GM12878 (cell line): ENCODE measurements around the gene TMC4. TPM values are rescaled to one million over a fixed set of nuclear protein-coding genes. Genes with fewer than 3 reads are reported as not detected.

ENCODE experiments used
- HDAC6 ChIP-seq: fragments of 200-600 bp; sonication (generic); IDR thresholded peaks from one replicate; pipeline ENCODE4 v1.8.0; 2017; ENCODE audit warnings: antibody characterized with exemption; ENCODE audit not compliant: unreplicated experiment
- IKZF2 ChIP-seq, 2 experiments: fragments of 450-650 bp; IDR thresholded peaks; 2 replicates each; pipeline ENCODE4 v1.6.1; 2017; ENCODE audit warnings: mild to moderate bottlenecking in 2 of 2, moderate library complexity in 2 of 2
- NFXL1 ChIP-seq: fragments of 450-650 bp; IDR thresholded peaks from 2 replicates; pipeline ENCODE4 v1.6.1; 2017; ENCODE audit warnings: antibody characterized with exemption, mild to moderate bottlenecking, borderline replicate concordance
- NR2F1 ChIP-seq: fragments of 450-650 bp; conservative IDR thresholded peaks from 2 replicates; pipeline ENCODE4 v1.6.1; 2017; ENCODE audit warnings: mild to moderate bottlenecking
- RAD51 ChIP-seq: fragments of 450-650 bp; IDR thresholded peaks from 2 replicates; pipeline ENCODE4 v1.6.1; 2016; ENCODE audit warnings: moderate library complexity, mild to moderate bottlenecking, inconsistent platforms
- RB1 ChIP-seq: fragments of 450-650 bp; formaldehyde crosslinking; IDR thresholded peaks from 2 replicates; pipeline ENCODE4 v1.6.1; 2017; ENCODE audit warnings: mild to moderate bottlenecking, borderline replicate concordance
- STAT1 ChIP-seq: fragments of 450-650 bp; conservative IDR thresholded peaks from 2 replicates; pipeline ENCODE4 v1.6.1; 2014; ENCODE audit warnings: antibody characterized with exemption, mild to moderate bottlenecking
- TCF3 ChIP-seq: IDR thresholded peaks from 2 replicates; pipeline ENCODE4 v1.6.1; 2012; ENCODE audit warnings: low read depth, mild to moderate bottlenecking, low read length, borderline replicate concordance; ENCODE audit not compliant: insufficient read depth
- ZNF592 ChIP-seq: fragments of 450-650 bp; IDR thresholded peaks from 2 replicates; pipeline ENCODE4 v1.6.1; 2017; ENCODE audit warnings: mild to moderate bottlenecking, moderate library complexity
- polyA plus RNA-seq, 11 experiments: library from polyadenylated mRNA; depleted of rRNA in 4 of 11; unstranded in 6 of 11; stranded (reverse) in 5 of 11; fragments of >200 nt; fragmentation: Nextera tagmentation in 4 of 11; fragmentation: Illumina TruSeq in 1 of 11; extraction: Ambion mirVana in 4 of 11; extraction: Trizol in 1 of 11; gene quantifications; 1 replicate in 1 of 11; 2 replicates in 10 of 11; pipeline versions ENCODE4 v1.2.1 to v1.2.3, GENCODE V29; 2011 to 2016; ENCODE audit warnings: inconsistent platforms in 2 of 11, missing spikeins in 2 of 11, low read depth in 1 of 11
- total RNA-seq, 4 experiments: library from RNA; depleted of rRNA in 3 of 4; stranded (reverse); fragments of >200 nt in 3 of 4; fragmentation: Illumina TruSeq in 1 of 4; extraction: Trizol in 1 of 4; gene quantifications; 2 replicates each; pipeline versions ENCODE4 v1.2.1 to v1.2.3, GENCODE V29; 2013 to 2021
- TF ChIP-seq, protein P1 (sequence below): fragments of 150-350 bp; IDR thresholded peaks from 2 replicates; pipeline ENCODE4 v1.6.1; 2014; ENCODE audit warnings: mild to moderate bottlenecking, low read depth, low read length

The TMC4 gene
- total and polyA plus RNA-seq, 10 of the 15 experiments (the other 5 are each of a cell fraction or from before 2014, with no cell fraction given), result 0.33 to 0.83 (median 0.74) TPM; not detected in 7

GRCh38 chr19:54160182-54160811, 12.7 kb downstream of the TMC4 start (continued):
- TF ChIP-seq, protein P1, sequence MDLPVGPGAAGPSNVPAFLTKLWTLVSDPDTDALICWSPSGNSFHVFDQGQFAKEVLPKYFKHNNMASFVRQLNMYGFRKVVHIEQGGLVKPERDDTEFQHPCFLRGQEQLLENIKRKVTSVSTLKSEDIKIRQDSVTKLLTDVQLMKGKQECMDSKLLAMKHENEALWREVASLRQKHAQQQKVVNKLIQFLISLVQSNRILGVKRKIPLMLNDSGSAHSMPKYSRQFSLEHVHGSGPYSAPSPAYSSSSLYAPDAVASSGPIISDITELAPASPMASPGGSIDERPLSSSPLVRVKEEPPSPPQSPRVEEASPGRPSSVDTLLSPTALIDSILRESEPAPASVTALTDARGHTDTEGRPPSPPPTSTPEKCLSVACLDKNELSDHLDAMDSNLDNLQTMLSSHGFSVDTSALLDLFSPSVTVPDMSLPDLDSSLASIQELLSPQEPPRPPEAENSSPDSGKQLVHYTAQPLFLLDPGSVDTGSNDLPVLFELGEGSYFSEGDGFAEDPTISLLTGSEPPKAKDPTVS, result no peak
- no peak for TF ChIP-seq RAD51
- TF ChIP-seq NFXL1, result no peak
- no peak for TF ChIP-seq STAT1
- no peak for TF ChIP-seq TCF3
- no peak for TF ChIP-seq RB1
- TF ChIP-seq IKZF2 (IDR thresholded peaks at IDR 0.05), result no peak
- peak; percentile 49; the same call in 1 of the 2 replicates for TF ChIP-seq NR2F1
- TF ChIP-seq ZNF592, result no peak
- no peak for TF ChIP-seq HDAC6
